GM12872 (cell line): ENCODE results near the gene WDR3.

Experiments
- TF ChIP-seq, protein P1 (sequence below): IDR thresholded peaks from 3 replicates; pipeline ENCODE4 v1.5.1; 2011; ENCODE audit warnings: low read depth, mild to moderate bottlenecking, low read length, moderate library complexity; ENCODE audit not compliant: insufficient read depth

Gene WDR3

DNA sequence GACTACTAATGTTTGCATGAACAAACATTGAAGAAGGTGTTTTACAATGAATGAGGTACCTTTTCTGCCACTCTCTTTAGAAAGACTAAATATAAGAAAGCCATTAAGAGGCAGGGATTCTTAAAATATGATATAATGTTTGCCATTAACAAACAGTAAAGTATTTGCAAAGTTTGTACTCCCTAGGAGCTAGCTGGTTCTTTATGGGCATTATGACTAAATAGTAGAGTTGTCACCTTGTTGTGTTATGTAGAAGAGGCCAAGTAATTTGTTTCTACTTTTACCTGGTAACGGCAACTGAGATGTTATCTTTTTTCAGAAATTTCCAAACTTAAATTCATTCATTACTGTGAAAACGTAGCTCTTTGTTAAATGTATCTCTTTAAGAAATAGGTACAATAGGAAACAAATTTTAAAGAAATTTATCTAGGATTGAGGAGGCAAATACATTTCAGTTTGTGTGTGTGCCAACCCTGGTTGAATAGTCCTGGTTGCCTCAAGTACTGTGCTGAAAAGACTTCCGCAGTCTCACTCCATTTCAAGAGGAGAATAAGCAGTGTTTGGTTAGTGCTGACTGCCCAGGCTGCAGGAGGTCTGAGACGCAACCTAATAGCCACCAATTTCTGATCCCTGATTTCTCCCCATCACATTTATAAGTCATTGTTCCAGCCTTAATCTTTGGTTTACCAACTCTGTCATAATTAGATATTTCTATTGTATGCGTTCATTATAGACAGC, 52.1 kb downstream of the WDR3 start:
- TF ChIP-seq, protein P1, sequence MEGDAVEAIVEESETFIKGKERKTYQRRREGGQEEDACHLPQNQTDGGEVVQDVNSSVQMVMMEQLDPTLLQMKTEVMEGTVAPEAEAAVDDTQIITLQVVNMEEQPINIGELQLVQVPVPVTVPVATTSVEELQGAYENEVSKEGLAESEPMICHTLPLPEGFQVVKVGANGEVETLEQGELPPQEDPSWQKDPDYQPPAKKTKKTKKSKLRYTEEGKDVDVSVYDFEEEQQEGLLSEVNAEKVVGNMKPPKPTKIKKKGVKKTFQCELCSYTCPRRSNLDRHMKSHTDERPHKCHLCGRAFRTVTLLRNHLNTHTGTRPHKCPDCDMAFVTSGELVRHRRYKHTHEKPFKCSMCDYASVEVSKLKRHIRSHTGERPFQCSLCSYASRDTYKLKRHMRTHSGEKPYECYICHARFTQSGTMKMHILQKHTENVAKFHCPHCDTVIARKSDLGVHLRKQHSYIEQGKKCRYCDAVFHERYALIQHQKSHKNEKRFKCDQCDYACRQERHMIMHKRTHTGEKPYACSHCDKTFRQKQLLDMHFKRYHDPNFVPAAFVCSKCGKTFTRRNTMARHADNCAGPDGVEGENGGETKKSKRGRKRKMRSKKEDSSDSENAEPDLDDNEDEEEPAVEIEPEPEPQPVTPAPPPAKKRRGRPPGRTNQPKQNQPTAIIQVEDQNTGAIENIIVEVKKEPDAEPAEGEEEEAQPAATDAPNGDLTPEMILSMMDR: no peak

DNA sequence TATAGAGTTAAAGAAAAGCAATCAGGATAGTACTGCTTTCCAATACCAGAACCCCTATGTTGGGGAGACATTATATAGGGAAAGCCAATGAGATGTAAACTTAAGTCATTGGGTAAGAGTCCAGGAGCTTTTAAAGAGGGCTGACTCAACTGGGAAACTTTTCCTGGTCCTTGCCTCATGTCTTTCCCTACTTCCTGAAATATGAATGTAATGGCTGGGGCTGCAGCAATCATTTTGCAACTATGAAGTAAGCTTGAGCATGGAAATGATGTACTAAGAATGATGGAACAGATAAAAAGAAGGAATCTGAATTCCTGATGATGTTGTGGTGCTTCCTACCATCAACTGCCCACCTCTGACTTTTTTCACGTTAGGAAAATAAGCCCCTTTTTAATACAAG, 55.7 kb downstream of the WDR3 start:
- TF ChIP-seq, protein P1: no peak

DNA sequence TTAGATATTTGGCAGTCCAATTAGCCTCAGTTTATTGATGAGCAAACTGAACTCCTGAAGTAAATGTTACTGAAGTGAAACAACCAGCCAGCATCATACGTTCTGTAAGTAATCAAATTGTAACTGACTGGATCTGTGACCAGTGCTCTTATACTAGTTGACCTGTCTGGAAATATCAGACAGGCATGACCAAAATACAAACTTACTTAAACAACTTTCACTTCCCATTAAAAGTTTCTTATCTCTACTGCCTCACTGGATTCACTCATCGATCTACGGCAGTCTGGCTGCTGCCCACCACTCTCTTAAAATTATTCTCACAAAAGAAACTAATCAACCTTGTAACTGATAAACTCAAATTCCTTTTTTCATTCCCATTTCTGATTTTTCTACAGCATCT, 56.4 kb downstream of the WDR3 start:
- TF ChIP-seq, protein P1: no peak

DNA sequence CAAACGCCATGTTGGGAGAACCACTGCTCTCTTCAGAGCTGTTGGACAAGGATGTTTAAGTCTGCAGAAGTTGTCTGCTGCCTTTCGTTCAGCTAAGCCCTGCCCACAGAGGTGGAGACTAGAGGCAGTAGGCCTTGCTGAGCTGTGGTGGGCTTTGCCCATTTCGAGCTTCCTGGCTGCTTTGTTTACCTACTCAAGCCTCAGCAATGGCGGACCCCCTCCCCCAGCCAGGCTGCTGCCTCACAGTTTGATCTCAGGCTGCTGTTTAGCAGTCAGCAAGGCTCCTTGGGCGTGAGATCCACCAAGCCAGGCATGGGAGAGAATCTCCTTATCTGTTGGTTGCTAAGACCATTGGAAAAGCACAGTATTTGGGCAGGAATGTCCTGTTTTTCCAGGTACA, 74.8 kb downstream of the WDR3 start:
- TF ChIP-seq, protein P1: no peak

DNA sequence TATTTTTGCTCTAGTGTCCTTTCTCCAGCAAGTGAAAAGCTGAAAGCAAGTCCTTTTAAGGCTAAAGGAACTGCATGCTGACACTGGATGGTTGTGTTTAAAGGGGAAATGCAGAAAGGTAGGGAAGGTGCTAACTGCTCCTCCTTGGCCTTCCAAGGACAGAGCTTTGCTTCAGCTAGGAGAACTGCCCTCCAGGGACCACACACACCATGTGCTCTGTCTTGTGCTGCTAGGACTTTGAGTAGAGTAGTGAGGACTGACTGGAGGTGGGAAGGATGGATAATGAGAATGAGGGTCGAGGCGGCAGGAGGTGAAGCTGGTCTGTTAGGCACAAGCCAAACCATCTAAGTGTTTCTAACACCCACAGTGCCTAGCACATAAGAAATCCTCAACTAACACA, 77.9 kb downstream of the WDR3 start:
- TF ChIP-seq, protein P1: no peak

DNA sequence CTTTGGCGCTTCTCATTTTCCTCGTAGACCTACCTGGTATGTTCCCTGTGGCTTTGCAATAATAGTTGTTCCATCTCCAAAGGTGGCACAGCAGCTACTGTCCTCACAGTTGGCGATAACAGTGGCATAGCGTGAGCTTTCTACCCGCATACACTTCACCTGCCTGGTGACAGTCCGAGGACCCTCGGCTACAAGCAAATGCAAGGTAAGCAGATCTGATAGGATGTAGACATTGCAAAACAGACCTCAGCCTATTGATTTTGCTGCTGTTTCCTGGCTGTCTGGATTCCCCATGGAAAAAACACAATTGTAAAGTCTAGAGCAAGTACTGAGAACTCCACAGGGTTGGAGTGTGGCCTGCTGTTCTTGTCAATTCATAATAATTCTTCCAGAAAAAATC, 78.5 kb downstream of the WDR3 start:
- TF ChIP-seq, protein P1: no peak

DNA sequence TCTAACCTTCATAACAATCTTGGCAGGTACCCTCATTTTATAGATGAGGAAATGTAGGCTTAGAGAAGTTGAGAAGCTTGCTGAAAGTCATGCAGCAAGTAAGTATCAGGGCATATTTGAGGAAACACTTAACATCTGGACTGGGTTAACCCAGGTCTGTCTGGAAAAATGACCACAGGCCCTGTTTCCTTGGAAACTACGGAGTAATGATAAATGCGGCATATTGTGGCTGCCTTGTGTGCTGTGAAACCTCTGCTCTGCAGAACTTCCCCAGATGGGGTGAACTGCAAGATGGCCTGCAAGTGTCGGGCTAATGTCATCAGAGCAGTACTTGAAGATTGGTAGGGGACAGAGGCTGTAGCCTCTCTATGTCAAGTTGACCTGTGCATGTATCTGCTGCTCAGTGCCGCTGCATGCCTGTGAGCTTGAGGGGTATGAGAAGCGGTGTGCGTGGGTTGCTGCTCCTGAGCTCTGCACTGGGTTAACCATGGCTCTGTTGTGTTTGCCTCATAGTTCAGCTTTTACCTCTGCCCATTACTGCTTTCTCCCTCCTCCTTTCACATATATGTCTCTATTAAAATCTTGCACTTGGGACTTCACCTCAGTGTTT, 83.1 kb downstream of the WDR3 start:
- TF ChIP-seq, protein P1: no peak
